ENCODE measurements around the gene DPYD. TPM values are rescaled to one million over a fixed set of nuclear protein-coding genes. Genes with fewer than 3 reads are reported as not detected.

Gene DPYD
- total and polyA plus RNA-seq, 10 of the 15 experiments (the other 5 are each of a cell fraction or from before 2014, with no cell fraction given) = 5.7 to 23.8 (median 10.2) TPM

DNA sequence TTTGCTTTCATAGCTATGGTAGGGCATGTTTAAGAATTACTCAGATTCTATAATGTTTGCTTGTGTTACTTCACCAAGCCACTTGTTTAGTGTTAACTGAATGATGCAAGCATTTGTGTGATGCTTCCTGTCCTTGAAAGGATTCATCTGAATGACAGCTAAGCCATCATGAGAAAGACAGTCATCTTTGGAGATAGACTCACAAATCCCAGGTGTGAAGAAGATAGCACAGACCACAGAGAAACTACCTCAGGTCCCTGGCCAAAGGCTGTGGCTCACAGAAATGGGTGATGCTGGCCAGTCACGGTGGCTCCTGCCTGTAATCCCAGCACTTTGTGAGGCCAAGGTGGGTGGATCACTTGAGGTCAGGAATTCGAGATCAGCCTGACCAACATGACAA lies 321.4 kb downstream of the DPYD start:
- TF ChIP-seq RUNX3 (IDR thresholded peaks at IDR 0.05; ENCODE audit: low read length) (no peak), YY1 (IDR thresholded peaks at IDR 0.05; ENCODE audit: low read depth, low read length) (no peak), SREBF1 (IDR thresholded peaks at IDR 0.05; ENCODE audit: low read length) (no peak), RAD21 (IDR thresholded peaks at IDR 0.05; ENCODE audit: insufficient read depth, low read depth, low read length) (no peak), REST (IDR thresholded peaks at IDR 0.05; ENCODE audit: low read depth, low read length) (no peak), ZBED1 (IDR thresholded peaks at IDR 0.05; ENCODE audit: borderline replicate concordance) (no peak), TCF3 (IDR thresholded peaks at IDR 0.05; ENCODE audit: borderline replicate concordance, insufficient read depth, low read depth, low read length) (no peak), CTCF (IDR thresholded peaks at IDR 0.05 in 2 of 3, conservative IDR thresholded peaks at IDR 0.05 in 1 of 3; ENCODE audit: control insufficient read depth in 2 of 3, extremely low read depth in 1 of 3, insufficient read depth in 1 of 3, low read depth in 3 of 3, low read length in 3 of 3) (no peak)
- TF ChIP-seq, protein P1, sequence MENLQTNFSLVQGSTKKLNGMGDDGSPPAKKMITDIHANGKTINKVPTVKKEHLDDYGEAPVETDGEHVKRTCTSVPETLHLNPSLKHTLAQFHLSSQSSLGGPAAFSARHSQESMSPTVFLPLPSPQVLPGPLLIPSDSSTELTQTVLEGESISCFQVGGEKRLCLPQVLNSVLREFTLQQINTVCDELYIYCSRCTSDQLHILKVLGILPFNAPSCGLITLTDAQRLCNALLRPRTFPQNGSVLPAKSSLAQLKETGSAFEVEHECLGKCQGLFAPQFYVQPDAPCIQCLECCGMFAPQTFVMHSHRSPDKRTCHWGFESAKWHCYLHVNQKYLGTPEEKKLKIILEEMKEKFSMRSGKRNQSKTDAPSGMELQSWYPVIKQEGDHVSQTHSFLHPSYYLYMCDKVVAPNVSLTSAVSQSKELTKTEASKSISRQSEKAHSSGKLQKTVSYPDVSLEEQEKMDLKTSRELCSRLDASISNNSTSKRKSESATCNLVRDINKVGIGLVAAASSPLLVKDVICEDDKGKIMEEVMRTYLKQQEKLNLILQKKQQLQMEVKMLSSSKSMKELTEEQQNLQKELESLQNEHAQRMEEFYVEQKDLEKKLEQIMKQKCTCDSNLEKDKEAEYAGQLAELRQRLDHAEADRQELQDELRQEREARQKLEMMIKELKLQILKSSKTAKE (IDR thresholded peaks at IDR 0.05; ENCODE audit: low read depth, poor library complexity, severe bottlenecking) = no peak
- Histone ChIP-seq H3K9me3 (replicated peaks; ENCODE audit: control insufficient read depth, insufficient read depth, low read length) (no peaks in the 10 kb centered on the region), H3K27me3 (replicated peaks in 1 of 2; ENCODE audit: control insufficient read depth in 2 of 2, insufficient read depth in 2 of 2, low read length in 1 of 2) (no peaks in the 10 kb centered on the region), H3K36me3 (ENCODE audit: control insufficient read depth in 2 of 2, insufficient read depth in 2 of 2, low read length in 1 of 2) (no peaks in the 10 kb centered on the region), H3K27ac (ENCODE audit: control insufficient read depth, insufficient read depth) (no peak overlapping the region), H2AFZ (ENCODE audit: control insufficient read depth, low read depth, low read length) (no peak overlapping the region), H3K9ac (ENCODE audit: control insufficient read depth, insufficient read depth, low read length) (no peak overlapping the region), H3K79me2 (ENCODE audit: control insufficient read depth, insufficient read depth, low read length) (no peaks in the 10 kb centered on the region), H3K4me1 (ENCODE audit: control insufficient read depth, insufficient read depth, low read length) (no peaks in the 10 kb centered on the region), H3K4me2 (ENCODE audit: control insufficient read depth, insufficient read depth) (no peak overlapping the region), H3K4me3 (no peak overlapping the region), H4K20me1 (ENCODE audit: control insufficient read depth, insufficient read depth) (no peaks in the 10 kb centered on the region)
- in situ Hi-C loops (cut with MboI) = no loop called here
- intact Hi-C loops (cut with micrococcal nuclease; ENCODE audit: unreplicated experiment) = no loop called here
- ChIA-PET POLR2A (no interaction called here), CTCF (no interaction called here), RAD21 (ENCODE audit: unreplicated experiment) (no interaction called here), SMC1A (ENCODE audit: uncharacterized antibody, unreplicated experiment) (no interaction called here)
- DNase-seq (ENCODE audit: low read depth, low spot score) (no peak), FAIRE-seq (no peak), ATAC-seq (peak; percentile 31)
- WGBS (ENCODE audit: insufficient coverage, insufficient replicate concordance, low lambda C conversion rate, missing lambda C conversion rate) = 19% methylated on average over 2 of the region's 2 CpGs
- BruUV-seq (replicated peaks) = no TSS peak

Data from GM12878 (cell line).